ENCODE data around the gene LIX1L. TPM values are rescaled to one million over a fixed set of nuclear protein-coding genes. Genes with fewer than 3 reads are reported as not detected.

Gene LIX1L
- total and polyA plus RNA-seq, 2 donors (not counting 1 experiment from before 2014, with no cell fraction given) = 14.4 to 31.7 TPM

DNA sequence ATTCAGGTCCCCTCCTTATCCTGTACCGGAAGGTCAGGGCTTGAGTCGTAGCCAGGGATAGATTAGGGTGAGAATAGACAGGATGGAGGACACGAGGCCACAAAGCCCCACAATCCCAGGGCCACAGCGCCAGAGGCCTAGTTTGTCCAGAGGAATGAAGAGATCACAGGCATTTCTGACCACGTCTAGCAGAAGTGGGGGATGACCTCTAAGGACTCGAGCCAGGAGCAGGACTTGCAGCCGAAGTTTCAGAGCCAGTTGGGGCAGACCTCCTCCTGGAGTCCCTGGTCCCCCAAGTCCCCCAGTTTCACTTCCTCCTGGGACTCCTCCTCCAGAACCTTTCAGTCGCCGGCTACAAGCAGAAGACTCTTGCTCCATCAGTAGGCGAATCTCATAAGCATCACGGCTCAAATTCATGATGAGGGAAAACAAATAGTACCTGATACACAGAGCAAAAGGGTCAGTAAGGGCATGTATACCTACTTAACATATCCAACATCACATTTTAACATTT lies 45.6 kb downstream of the LIX1L start:
- Mint-ChIP-seq H3K27ac (peak overlapping the region; percentile 41), H3K4me3 (no peak overlapping the region), H3K27me3 (no peaks in the 10 kb centered on the region), H3K9me3 (ENCODE audit: insufficient read depth) (no peaks in the 10 kb centered on the region), H3K4me1 (peaks cover 19% of the 10 kb centered on the region)
- H3K4me1 ChIP-seq (ENCODE audit: control insufficient read depth in 2 of 2, insufficient read depth in 2 of 2, low read length in 2 of 2) = peaks cover 1 to 2% of the 10 kb centered on the region in 2 donors
- H3K79me2 ChIP-seq (ENCODE audit: control insufficient read depth, insufficient read depth, low read length) = no peaks in the 10 kb centered on the region
- no peak for ATAC-seq (ENCODE audit: low read depth)
- H3K4me3 ChIP-seq (ENCODE audit: control extremely low read depth in 1 of 5, extremely low read depth in 1 of 5, insufficient read depth in 1 of 5, low read depth in 2 of 5, low read length in 4 of 5) = no peak overlapping the region
- H3K4me2 ChIP-seq (replicated peaks; ENCODE audit: low read depth, low read length, poor library complexity, severe bottlenecking) = no peak overlapping the region
- H2AFZ ChIP-seq (ENCODE audit: insufficient read depth, low read depth, low read length, poor library complexity, severe bottlenecking) = no peak overlapping the region
- 84% methylated on average over 5 of the region's 11 CpGs for WGBS (ENCODE audit: insufficient coverage)
- H3K9ac ChIP-seq (ENCODE audit: low read length) = no peak overlapping the region
- CTCF ChIA-PET = interaction anchor here (1.4 to 9.3 kb wide), 5 partner anchors 15 to 100 kb away, joined by 3 to 107 read pairs (median 7); partner anchors contain the start of genes NUDT17 and RBM8A
- H4K20me1 ChIP-seq (ENCODE audit: control insufficient read depth, insufficient read depth, low read length, poor library complexity, severe bottlenecking) = no peaks in the 10 kb centered on the region
- H3K36me3 ChIP-seq (replicated peaks in 1 of 2; ENCODE audit: control extremely low read depth in 1 of 2, control insufficient read depth in 1 of 2, extremely low read depth in 1 of 2, insufficient read depth in 2 of 2, low read length in 1 of 2) = peaks cover 0 to 43% of the 10 kb centered on the region in 2 experiments
- intact Hi-C loops (cut with micrococcal nuclease) = no loop called here
- H3K27me3 ChIP-seq (replicated peaks in 1 of 4; ENCODE audit: control extremely low read depth in 1 of 4, control insufficient read depth in 3 of 4, insufficient read depth in 4 of 4, low read length in 3 of 4) = no peaks in the 10 kb centered on the region
- H3K9me3 ChIP-seq (ENCODE audit: control extremely low read depth in 1 of 3, control insufficient read depth in 2 of 3, insufficient read depth in 1 of 3, low read length in 2 of 3) = no peaks in the 10 kb centered on the region
- TF ChIP-seq, protein P1, sequence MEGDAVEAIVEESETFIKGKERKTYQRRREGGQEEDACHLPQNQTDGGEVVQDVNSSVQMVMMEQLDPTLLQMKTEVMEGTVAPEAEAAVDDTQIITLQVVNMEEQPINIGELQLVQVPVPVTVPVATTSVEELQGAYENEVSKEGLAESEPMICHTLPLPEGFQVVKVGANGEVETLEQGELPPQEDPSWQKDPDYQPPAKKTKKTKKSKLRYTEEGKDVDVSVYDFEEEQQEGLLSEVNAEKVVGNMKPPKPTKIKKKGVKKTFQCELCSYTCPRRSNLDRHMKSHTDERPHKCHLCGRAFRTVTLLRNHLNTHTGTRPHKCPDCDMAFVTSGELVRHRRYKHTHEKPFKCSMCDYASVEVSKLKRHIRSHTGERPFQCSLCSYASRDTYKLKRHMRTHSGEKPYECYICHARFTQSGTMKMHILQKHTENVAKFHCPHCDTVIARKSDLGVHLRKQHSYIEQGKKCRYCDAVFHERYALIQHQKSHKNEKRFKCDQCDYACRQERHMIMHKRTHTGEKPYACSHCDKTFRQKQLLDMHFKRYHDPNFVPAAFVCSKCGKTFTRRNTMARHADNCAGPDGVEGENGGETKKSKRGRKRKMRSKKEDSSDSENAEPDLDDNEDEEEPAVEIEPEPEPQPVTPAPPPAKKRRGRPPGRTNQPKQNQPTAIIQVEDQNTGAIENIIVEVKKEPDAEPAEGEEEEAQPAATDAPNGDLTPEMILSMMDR (IDR thresholded peaks at IDR 0.05) = no peak
- TF ChIP-seq EZH2 (IDR thresholded peaks at IDR 0.05; ENCODE audit: borderline replicate concordance, insufficient read depth, low read depth, low read length, poor library complexity, severe bottlenecking) = no peak
- no peak overlapping the region for H3K27ac ChIP-seq (ENCODE audit: low read length in 2 of 2)
- peak; percentile 35 for DNase-seq
- POLR2A ChIA-PET = no interaction called here

DNA sequence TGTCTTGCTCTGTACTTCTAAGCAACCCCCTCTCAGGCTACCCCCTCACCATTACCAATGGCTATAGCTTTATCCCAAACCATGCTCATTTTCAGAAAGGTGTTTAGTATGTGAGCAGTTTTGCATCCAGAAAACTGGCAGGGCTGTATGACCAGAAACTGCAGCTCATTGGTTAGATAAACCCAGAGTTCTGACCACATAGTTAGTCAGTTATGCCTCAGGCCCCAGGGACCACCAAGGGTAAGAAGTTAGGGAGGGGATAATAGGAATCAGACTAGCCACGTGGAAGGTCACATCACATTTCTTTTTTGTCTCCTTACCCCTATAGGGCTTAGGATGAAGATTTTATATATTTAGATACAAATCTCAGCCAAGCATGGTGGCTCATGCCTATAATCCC lies 49.2 kb downstream of the LIX1L start:
- TF ChIP-seq EZH2 (IDR thresholded peaks at IDR 0.05; ENCODE audit: borderline replicate concordance, insufficient read depth, low read depth, low read length, poor library complexity, severe bottlenecking) = no peak
- TF ChIP-seq, protein P1 (IDR thresholded peaks at IDR 0.05) = no peak
- CTCF ChIA-PET = interaction anchor here (0.6 to 9.3 kb wide), 14 partner anchors 13 to 103 kb away, joined by 3 to 107 read pairs (median 4); partner anchors contain the start of genes ANKRD34A, NUDT17 and POLR3GL
- H3K4me3 Mint-ChIP-seq = no peak overlapping the region

More for the DNA sequence above, 49.2 kb downstream of the LIX1L start:
- no peak overlapping the region for H3K4me2 ChIP-seq (replicated peaks; ENCODE audit: low read depth, low read length, poor library complexity, severe bottlenecking)
- WGBS (ENCODE audit: insufficient coverage) = no CpG with 5 or more reads among the region's 1 CpG
- H3K4me1 Mint-ChIP-seq = peaks cover 12% of the 10 kb centered on the region
- POLR2A ChIA-PET = interaction anchor here (1.2 kb wide), 1 partner anchor 51 kb away, joined by 3 read pairs; no protein-coding TSS in a partner anchor
- no peaks in the 10 kb centered on the region for H3K9me3 ChIP-seq (ENCODE audit: control extremely low read depth in 1 of 3, control insufficient read depth in 2 of 3, insufficient read depth in 1 of 3, low read length in 2 of 3)
- H2AFZ ChIP-seq (ENCODE audit: insufficient read depth, low read depth, low read length, poor library complexity, severe bottlenecking) = no peak overlapping the region
- H3K27ac ChIP-seq (ENCODE audit: low read length in 2 of 2) = no peak overlapping the region
- ATAC-seq (ENCODE audit: low read depth) (no peak), DNase-seq (no peak)
- H4K20me1 ChIP-seq (ENCODE audit: control insufficient read depth, insufficient read depth, low read length, poor library complexity, severe bottlenecking) = no peaks in the 10 kb centered on the region
- H3K27ac Mint-ChIP-seq = no peak overlapping the region
- no peaks in the 10 kb centered on the region for H3K79me2 ChIP-seq (ENCODE audit: control insufficient read depth, insufficient read depth, low read length)
- no peak overlapping the region for H3K4me3 ChIP-seq (ENCODE audit: control extremely low read depth in 1 of 5, extremely low read depth in 1 of 5, insufficient read depth in 1 of 5, low read depth in 2 of 5, low read length in 4 of 5)
- H3K4me1 ChIP-seq (ENCODE audit: control insufficient read depth in 2 of 2, insufficient read depth in 2 of 2, low read length in 2 of 2) = peaks cover 0 to 2% of the 10 kb centered on the region in 2 donors
- intact Hi-C loops (cut with micrococcal nuclease) = no loop called here
- H3K27me3 Mint-ChIP-seq = no peaks in the 10 kb centered on the region
- no peaks in the 10 kb centered on the region for H3K9me3 Mint-ChIP-seq (ENCODE audit: insufficient read depth)
- peaks cover 0 to 28% of the 10 kb centered on the region in 2 experiments for H3K36me3 ChIP-seq (replicated peaks in 1 of 2; ENCODE audit: control extremely low read depth in 1 of 2, control insufficient read depth in 1 of 2, extremely low read depth in 1 of 2, insufficient read depth in 2 of 2, low read length in 1 of 2)
- no peak overlapping the region for H3K9ac ChIP-seq (ENCODE audit: low read length)
- no peaks in the 10 kb centered on the region for H3K27me3 ChIP-seq (replicated peaks in 1 of 4; ENCODE audit: control extremely low read depth in 1 of 4, control insufficient read depth in 3 of 4, insufficient read depth in 4 of 4, low read length in 3 of 4)
